Stimulated activated CD4-positive, alpha-beta T cell treated with anti-CD3 and anti-CD28 coated beads, Interleukin-2, amount 100 ng/mL, for 24 hours (primary cell): ENCODE results near the gene SMIM1.
"Not testable (repeated sequence)": the region's sequence is repeated elsewhere in the genome, so short reads cannot be mapped to it uniquely, and the experiment has no call there.

ENCODE experiments used
- DNase-seq, 2 donors: peaks; one replicate each; pipeline ENCODE4 v3.0.0-alpha.2; 2020

Gene SMIM1

DNA sequence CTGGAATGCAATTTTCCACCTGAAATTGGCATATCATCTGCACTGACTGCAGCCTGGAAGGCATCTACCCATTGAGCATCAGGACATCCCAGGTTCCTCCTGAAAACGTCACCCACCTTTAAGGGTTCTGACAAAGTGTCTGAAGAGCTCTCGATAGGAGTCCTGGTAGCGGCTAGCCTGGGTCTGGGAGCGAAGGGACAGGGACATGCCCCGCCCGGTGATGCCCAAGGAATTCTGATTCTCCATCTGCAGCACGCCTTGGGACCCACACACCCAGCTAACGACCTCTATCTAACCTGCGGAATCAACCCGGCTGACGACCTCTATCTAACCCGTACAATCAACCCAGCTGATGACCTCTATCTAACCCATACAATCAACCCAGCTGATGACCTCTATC is 33.6 kb upstream of the SMIM1 start:
- DNase-seq, result no peak

DNA sequence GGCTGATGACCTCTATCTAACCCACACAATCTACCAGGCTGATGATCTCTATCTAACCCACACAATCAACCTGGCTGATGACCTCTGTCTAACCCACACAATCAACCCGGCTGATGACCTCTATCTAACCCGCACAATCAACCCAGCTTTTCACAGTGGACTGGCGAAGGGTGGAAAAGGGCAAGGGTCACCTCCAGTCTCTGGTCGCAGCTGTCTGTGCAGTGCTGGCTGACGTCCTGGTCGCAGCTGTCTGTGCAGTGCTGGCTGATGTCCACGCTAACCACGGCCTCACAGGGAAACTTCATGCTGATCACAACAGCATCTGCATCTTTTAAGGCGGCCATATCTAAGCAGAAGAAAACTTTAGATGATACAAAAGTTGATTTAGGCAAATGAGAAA is 32.5 kb upstream of the SMIM1 start:
- DNase-seq, result no peak

DNA sequence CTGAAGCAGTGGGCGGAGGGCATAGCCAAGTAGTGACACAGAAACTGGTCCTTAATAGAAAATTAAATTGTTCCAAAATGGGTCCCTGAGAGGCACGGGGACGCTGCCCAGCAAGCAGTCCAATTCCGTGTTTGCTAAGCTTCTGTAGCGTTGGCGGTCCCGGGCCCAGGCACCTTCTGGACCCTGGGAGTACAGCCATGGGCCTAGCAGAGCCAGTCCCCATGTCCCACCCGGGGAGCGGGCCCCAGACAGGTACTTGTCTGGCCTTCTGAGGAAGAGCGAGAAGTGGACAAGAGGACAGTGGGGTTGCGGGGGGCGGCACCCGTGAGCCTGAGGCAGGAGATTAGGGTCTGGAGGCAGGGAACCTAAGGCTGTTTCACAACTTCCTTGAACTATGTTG is 31.8 kb upstream of the SMIM1 start:
- DNase-seq, result no peak

DNA sequence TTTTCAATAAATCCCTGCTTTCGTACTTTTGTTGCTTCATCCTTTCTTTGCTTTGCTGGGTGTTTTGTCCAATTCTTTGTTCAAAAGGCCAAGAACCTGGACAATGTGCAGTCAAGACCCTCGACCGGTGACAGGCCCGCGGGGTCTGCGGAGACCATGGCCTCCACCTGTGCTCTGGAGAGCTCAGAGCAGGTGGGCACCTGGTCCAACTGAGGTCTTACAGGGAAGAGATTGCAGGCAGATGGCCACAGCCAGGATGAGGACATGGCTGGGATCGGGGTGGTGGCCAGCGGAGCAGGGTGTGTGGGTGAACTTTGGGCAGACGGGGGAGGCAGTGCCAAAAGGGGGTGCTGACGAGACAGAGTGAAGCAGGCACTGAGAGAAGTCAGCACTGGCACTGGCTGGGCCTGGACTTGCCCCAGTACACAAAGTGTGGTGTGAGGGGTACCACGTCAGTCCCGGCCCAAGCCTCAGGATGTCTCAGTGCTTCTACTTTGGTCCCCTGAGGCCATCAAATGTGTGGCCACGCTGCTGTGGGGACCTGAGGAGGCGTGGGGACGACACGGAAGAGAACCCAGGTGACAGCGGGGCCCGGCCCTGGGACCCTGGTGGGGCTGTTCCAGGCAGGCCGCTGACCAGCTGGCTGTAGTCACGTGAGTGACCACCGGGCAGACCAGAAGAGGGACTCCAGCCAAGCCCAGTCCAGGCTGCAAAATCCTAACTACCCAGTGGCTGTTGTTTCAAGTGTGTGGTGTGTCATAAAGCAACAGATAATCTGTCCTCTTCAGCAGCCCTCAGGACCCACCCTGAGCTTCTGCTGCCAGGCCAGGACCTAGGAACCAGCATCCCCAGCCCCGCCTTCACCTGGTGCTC is 30.7 kb upstream of the SMIM1 start:
- DNase-seq, result no peak

DNA sequence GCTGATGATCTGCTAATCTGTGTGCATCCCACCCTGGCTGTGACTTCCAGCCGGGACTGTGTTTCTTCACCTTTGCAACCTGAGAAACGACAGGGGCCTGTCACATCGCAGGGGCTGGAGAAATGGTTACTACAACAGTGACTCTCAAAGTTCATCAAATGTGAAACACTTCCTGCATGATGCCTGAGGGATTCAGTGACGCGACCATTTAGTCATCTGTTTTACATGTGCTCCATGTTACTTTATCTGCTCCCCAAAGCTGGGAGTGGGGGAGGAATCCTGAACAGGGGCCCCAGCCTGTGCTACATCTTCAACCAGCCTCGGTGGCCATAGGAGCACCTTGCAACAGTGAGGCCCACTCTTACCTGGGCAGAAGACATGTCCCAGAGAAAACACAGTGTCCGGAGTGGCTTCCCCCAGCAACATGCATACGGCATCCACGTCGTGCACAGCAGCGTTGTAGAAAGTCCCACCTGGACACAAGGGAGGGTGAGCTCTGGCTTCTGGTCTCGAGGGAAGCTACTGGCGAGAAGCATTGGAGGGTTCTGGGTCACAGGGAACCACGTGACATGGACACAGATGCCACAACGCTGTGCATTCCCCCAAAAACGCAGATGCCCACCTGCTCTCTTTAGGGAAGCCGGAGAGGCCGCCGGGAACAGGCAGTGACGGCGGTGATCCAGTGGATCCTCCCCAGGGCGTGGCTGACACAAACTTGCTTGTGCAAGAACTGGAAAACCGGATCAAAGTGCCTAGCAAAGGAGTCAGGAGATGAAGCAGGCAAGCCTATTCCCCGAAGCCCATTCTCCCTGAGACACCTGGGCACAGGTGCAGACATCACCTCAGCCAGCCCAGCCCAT is 29.9 kb upstream of the SMIM1 start:
- DNase-seq, result no peak

DNA sequence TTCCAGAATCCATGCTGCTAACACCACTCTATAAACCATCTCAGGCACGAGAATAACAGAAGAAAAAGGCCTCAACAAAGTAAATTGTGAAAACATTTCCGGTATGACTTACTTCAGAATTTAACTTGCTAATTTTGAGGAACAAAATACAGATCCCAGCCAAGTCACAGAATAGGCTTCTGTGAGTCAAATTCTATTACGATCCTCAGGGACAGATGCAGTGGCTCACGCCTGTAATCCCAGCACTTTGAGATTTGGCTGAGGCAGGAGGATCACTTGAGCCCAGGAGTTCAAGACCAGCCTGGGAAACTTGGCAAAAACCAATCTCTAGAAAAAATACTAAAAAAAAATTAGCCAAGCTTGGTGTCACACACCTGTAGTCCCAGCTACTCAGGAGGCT is 29.1 kb upstream of the SMIM1 start:
- DNase-seq, result no peak

DNA sequence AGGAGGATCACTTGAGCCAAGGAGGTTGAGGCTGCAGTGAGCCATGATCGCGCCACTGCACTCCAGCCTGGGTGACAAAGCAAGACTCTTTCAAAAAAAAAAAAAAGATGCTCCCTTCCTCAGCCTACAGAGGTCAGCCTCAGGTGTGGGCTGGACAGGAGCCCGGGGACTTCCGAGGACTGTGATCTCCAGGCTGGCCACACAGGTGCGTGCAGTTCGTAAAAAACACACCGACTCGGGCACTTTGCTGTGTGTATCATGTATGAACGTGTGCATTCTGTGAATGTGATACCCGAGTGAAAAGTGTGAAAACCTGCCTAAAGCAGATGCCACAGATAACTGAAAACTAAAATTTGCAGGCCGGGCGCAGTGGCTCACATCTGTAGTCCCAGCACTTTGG is 28.7 kb upstream of the SMIM1 start:
- DNase-seq, result no peak

DNA sequence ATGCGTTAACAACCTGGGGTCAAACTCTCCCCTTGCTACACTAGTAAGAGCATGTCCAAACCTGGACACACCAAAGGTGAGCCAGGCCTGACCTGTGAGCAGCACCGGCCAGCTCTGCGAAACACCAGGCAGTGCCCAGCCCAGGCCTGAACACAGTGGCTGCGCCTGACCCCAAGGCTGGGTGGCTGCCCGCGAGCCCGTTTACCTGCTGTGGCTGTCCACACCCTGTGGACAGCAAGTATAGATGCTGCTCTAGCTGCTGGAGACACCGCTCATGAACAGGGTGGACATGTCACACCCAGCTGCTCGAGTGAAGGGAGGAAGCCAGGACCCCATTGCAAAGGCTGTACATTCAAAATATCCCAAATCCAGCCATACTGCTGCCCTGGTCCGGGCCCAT is 27.9 kb upstream of the SMIM1 start:
- no peak for DNase-seq

DNA sequence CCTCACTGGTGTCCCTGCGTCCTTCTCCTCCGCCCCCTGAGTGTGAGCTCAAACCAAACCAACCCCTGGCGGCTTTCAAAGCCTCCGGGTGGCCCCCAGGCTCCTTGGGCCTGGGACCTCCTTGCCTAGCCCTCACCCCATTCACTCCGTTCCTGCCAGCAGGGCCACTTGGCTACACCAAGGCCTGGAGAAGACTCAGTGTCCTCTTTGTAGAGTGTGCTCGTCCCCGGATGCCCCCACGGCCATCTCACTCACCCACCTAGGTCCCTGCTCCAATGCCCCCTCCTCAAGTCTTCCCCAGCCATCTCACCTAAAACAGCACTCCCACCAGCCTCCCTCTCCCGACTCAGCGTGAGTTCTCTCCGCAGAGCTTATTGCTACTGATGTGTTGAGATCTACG is 27.5 kb upstream of the SMIM1 start:
- DNase-seq, result no peak

DNA sequence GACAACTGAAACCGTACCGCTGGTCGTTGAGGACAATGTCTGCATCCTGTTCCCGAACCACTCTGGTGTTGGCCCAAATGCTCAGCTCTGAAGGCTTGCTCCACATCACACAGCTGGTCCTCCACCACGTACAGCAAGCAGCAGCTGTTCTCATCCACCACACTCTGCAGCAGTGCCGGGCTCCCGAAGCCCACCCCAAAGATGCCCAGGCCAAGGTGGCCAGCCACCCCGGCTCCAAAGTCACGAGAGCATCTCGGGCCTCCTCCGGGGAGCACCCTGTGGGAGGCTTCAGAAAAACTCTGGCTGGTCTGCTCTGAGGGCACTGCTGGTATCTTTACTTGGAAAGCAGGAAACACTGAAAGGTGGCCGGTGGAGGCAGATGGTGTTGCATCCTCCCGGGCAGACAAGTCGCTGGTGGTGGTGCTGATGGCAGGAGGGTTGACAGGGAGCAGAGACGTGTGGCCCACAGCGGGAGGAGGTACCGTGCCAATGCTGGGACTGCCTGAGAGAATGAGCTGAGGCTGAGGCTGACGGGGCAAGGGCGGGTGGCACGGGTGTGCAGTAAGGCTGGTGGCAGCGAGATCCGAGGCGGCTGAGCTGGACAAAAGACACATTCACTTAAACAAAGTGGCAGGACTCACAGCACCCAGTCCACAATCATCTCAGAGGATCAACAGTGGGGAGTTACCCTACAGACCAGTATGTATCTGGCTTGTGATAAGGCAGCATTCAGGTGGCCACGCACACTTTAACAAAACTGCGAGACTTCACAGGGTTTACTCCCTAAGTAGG is 26.8 kb upstream of the SMIM1 start:
- DNase-seq, result no peak

DNA sequence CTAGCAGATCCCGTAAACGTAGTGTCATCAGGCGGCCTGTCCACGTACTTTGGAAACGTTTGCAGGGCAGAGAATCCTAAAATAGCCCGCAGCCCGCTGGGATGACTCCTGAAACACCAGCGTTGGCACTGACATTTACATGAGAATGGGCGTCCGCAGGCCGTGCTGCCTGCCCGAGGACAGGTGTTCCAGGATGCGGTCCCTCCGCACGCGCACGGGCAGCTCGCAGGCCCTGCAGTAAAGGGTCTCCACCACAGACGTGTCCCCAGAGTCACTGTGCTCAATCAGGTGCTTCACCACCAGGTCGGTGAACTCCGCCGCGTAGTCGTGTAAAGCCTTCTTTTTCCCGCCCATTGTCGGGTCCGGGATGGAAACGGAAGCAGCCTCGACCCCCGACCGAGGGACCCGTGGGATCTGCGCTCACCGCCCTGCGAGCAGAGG is 26.1 kb upstream of the SMIM1 start:
- peak in 1 of 2 donors; percentile 13 for DNase-seq

DNA sequence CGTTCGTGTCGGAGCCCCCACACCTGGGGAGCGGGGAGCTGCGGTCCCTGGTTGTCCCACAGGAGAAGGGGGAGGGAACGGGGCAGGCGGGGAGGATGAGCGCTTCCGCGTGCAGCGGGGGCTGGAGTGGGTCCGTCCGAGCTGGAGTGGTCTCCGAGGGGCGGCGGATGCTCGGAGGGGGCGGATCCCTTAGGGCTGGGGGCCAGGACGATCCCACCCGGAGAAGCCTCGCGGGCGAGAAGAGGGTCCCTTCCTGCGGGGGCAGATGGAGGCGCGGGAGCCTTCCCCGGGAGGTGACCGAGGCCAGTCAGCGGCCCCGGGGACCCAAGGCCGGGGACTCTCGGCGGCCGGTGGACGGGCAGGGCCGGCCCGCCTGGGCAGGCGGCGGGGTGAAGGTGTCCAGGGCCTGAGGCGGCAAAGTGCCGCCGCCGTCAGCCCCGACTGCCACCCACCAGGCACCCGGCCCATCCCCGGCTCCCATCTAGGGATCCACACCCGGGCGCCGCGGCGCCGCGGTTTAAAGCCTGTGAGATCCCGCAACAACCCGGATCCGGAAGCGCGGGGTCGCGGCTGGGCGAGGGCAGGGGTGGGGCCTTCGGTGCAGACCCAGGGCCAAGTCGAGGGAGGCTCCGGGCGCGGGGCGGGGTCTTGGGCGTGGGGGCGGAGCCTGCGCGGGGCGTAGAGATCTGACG is 25.6 kb upstream of the SMIM1 start:
- peak; percentile 91 to 96 for DNase-seq

DNA sequence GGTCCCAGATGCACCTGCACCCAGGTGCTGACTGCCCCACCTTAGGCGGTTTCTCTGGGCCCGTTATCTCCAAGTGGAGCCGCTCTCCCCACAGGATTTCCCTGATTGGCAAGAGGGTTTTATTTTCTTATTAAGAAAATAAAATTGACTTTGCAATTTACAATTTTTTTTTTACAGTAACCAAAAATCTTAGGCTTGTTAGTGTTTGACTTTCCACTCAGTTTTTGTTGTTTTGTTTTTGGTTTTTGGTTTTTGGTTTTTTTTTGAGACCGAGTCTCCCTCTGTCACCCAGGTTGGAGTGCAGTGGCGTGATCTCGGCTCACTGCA is 25.1 kb upstream of the SMIM1 start:
- no peak for DNase-seq

DNA sequence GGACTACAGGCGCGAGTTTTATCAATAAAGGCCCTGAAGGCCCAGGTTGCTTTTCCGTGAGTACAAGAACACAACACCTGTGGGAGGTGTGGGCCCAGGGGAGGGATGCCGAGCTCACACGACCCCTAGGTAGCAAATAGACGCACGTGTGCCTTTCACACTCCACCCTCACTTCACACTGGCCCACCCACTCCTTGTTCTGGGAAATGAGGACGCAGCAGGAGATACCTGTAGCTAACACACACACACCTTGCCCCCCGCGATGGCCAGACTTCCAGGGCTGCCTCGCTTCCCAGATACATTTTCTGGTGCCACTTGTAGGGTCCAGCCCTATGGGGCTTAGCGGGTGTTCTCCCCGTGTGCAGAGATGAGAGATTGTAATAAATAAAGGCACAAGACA is 24.6 kb upstream of the SMIM1 start:
- DNase-seq, result no peak

DNA sequence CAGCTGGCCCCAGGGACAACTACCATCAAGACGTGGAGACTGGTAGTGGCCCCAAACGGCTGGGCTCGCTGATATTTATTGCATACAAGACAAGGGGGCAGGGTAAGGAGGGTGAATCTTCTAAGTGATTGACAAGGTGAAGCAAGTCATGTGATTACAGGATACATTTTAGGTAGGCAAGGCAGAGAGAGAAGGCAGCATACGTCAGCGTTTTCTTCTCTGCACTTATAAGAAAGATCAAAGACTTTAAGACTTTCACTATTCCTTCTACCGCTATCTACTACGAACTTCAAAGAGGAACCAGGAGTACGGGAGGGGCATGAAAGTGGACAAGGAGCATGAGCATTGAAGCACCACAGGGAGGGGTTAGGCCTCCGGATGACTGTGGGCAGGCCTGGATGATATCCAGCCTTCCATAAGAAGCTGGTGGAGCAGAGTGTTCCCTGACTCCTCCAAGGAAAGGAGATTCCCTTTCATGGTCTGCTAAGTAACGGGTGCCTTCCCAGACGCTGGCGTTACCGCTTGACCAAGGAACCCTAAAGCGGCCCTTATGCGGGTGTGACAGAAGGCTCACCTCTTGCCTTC is 24.1 kb upstream of the SMIM1 start:
- not testable (repeated sequence) for DNase-seq

DNA sequence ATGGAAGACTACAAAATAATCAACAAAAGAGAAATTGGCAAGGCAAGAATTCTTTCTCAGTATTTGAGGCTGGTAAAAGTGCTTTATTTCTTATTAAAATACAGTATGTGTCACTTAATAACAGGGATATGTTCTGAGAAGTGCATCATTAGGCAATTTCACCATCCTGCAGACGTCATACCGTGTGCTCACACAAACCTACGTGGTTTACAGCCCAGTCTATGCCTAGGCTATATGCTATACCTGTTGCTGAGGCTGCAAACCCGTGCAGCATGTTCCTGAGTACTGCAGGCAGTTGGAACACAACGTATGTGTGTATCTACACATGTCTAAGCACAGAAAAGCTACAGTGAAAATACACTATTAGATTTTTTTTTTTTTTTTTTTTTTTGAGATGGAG is 23.0 kb upstream of the SMIM1 start:
- no peak for DNase-seq

DNA sequence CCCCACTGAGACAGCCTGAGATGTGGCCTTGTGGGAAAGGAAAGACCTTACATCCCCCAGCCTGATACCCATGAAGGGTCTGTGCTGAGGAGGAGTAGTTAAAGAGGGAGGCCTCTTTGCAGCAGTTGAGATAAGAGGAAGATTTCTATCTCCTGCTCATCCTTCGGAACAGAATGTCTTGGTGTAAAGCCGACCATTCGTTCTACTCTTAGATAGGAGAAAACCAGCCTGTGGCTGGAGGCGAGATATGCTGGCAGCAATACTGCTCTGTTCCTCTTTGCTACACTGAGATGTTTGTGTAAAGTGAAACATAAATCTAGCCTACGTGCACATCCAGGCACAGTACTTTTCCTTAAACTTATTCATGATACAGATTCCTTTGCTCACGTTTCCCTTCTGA is 21.8 kb upstream of the SMIM1 start:
- DNase-seq, result no peak

DNA sequence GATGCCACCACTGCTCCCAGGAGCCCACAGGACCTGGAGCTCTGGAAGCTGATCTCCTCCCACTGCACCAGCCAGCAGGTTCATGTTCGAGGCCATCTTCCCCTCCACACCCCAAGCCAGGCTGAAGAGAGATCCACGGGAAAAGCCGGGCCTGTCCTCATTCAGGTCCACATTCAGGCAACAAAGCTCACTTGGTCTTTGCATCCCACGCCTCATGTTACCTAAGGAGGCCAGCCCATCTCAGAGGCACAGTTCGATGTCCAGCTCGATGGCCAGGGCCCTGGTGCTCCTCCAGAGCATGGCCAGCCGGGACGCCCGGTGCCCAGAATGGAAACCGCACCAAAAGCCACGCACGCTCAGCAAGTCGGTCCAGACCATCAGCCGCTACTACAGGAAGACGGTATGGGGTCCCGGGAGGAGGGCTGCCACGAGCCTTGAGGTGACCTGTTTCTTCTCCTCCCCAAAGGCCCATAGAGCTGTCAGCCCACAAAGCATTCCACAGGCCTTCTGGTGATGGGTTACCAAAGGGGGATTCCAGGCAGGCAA is 20.1 kb upstream of the SMIM1 start, which contains the start of gene CCDC27:
TSS of gene CCDC27 (plus strand) at position 51 of the 546 bp plus-strand sequence. CDS start at position 83, 32 bp downstream.
- no peak for DNase-seq

DNA sequence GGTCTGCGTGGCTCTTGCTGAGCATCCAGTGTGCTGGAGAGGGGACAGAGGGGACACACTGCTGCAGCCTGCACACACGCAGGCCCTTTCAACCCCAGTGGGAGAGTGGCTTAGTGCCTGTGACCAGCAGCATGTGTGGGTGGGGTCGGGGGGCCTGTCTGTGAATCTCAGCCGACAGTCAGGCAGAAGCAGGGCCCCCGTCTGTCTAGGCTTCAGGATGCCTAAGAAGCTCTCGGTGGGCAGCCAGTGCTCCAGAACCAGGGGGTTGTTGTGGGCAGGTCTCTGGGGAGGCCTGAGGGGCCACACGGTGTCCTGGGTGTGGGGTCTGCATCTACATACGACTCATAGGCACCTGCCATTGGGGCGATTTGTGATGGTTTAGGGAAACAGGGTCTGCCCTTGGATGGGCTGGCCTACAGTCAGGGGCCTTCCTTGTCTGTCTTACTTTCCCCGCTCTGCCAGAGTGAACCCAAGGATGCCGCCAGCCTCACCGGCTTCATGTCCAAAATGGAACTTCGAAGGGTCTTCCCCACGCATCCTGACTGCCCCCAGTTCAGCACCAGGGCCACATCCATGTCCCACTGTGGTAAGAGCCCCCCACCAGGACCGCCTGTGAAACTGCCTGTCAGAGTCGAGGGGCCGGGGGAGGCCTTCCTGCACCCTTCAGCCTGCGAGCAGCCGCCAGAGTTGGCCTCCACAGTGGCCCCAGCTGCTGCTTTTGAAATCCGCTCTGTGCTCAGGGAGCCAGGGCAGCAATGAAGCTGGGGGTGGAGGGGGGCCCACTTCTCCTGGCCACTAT is 18.7 kb upstream of the SMIM1 start:
- DNase-seq, result no peak

DNA sequence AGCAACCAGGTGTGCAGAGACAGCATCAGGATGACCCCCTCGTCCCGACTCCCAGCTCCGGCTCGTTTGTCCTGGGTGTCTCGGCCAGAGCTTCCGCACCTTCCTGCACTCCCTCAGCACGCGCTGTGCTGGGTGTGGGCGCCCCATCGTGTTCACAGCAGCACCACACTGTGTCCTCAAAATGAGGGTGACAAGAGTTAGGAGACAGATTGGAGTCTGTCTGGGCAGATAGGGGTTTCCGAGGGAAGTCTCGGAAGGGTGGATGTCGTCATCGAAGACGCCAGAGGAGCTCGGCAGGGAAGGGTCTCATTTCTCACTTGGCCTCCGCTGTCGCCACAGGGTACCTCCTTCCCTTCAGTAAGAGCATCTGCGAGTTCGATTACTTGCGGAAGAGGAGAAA is 16.2 kb upstream of the SMIM1 start:
- no peak for DNase-seq

DNA sequence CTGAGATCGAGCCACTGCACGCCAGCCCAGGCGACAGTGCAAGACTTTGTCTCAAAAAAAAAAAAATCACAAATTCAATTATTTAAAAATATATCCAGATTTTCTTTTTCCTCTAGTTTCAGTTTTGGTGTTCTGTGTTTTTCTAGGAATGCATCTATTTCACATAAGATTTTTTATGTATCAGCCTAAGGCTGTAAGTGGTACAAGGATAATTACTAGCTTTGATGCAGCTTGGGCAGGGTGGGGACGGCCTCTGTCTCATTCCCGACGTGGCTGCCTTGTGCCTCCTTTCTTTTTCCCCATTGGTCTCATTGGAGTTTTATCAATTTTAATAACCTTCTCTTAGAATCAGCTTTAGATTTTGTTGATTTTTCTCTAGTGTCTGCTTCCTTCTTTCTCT is 13.4 kb upstream of the SMIM1 start:
- DNase-seq, result no peak
